Pancreas (tissue), 10 donors: ENCODE data around the gene CD4. TPM values are rescaled to one million over a fixed set of nuclear protein-coding genes. Genes with fewer than 3 reads are reported as not detected.

ENCODE experiments used
- ATAC-seq, 4 donors: fragments of 200-7000 bp; cut with Tn5 transposase; one replicate each; pipeline versions ENCODE4 v1.8.0 to v1.9.1; 2020; ENCODE audit warnings: mild to moderate bottlenecking in 4 of 4, moderate library complexity in 4 of 4
- DNase-seq, 6 donors: peaks; one replicate each; pipeline ENCODE4 v3.0.0-alpha.2; 2020
- FAIRE-seq: peaks from 2 replicates; lab custom pipeline; 2012; peaks lifted over from hg19 to GRCh38; lab: Jason Lieb, UNC
- H3K27ac ChIP-seq, 4 donors: fragments of 200-600 bp; sonication (generic); 1 replicate in 3 of 4; 2 replicates in 1 of 4; pipeline versions ENCODE4 v1.5.0 to v1.8.0; 2020
- H3K27me3 ChIP-seq, 4 donors: fragments of 200-600 bp; one replicate each; pipeline ENCODE4 v1.8.0; 2021
- H3K36me3 ChIP-seq, 3 donors: fragments of 200-600 bp; sonication (generic) in 1 of 3; one replicate each; pipeline versions ENCODE4 v1.5.0 to v1.8.0; 2020 to 2021
- H3K4me1 ChIP-seq, 3 donors: fragments of 200-600 bp; one replicate each; pipeline ENCODE4 v1.8.0; 2021
- H3K4me3 ChIP-seq, 4 donors: fragments of 200-600 bp; sonication (generic) in 2 of 4; one replicate each; pipeline versions ENCODE4 v1.5.0 to v1.8.0; 2020 to 2021
- H3K9me3 ChIP-seq, 4 donors: fragments of 200-600 bp; one replicate each; pipeline ENCODE4 v1.8.0; 2021
- WGBS, 2 donors: extraction: QIAGEN DNeasy Blood & Tissue Kit; methylation state at CpG; one replicate each; pipeline ENCODE4 v1.1.7; 2013; 5-methylcytosine and 5-hydroxymethylcytosine counted together
- intact Hi-C, 3 donors: fragments of 100-400 bp; cut with DNase I; formaldehyde crosslinking; loops; one replicate each; pipeline versions ENCODE4 v1.11.1 to v1.14.2; 2022
- polyA plus RNA-seq, 2 donors: library from polyadenylated mRNA; stranded (reverse); fragments of 200-250 nt; gene quantifications; one replicate each; pipeline ENCODE4 v1.2.3, GENCODE V29; 2013
- total RNA-seq, 6 donors: library from RNA; stranded (reverse); fragmentation: NEBNext Ultra II Directional in 4 of 6; extraction: Animal tissue kit (Norgen Biotek cat#: 25700) in 4 of 6; gene quantifications; one replicate each; pipeline versions ENCODE4 v1.2.1 to v1.2.4, GENCODE V29; 2021 to 2023
- TF ChIP-seq, protein P1 (sequence below), 4 donors: fragments of 200-600 bp; sonication (generic) in 3 of 4; IDR thresholded peaks; one replicate each; pipeline versions ENCODE4 v1.5.0 to v1.8.0; 2021; ENCODE audit warnings: antibody characterized with exemption in 4 of 4
- donor health status: healthy with polysubstance abuse.
- donor health status: DM: no; HTN: no; CAD: no; lungs with moderate emphysema.
- donor health status: DM: no; HTN: no; CAD: no.
- donor health status: control.
- donor health status: control.
- donor health status: Bipolar disorder and iron deficiency.
- donor health status: DM: yes; HTN: yes; CAD: no.
- donor health status: DM: no; HTN: no; CAD: no.
- donor health status: DM: no; HTN: no; CAD: no.
- donor health status: DM: yes; HTN: yes; CAD: no.

CD4 gene
- total and polyA plus RNA-seq, 8 donors: 1.2 to 19.9 (median 2.1) TPM

DNA sequence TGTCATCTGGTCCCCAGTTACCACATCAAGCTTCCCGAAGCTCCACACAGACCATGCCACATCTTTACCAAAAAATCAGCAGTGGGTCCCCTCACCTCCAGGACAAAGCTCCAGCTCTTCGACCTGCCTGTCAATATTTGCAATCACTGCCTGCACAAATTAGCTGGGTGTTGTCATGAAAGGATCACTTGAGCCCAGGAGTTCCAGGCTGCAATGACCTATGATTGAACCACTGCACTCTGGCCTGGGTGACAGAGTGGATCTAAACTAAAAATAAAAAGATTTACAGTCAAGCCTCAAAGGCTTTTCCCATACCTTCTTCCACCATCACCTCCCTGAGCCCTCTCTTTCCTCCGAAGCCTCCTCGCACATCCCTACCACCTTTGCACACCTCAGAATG, 7.2 kb downstream of the CD4 start:
- Histone ChIP-seq H3K4me1 (no peaks in the 10 kb centered on the region), H3K4me3 (no peak overlapping the region), H3K27ac (no peak overlapping the region), H3K36me3 (no peaks in the 10 kb centered on the region), H3K9me3 (no peaks in the 10 kb centered on the region), H3K27me3 (no peaks in the 10 kb centered on the region)
- WGBS, 2 donors: 78 to 83% methylated on average over 4 of the region's 4 CpGs
- TF ChIP-seq, protein P1, sequence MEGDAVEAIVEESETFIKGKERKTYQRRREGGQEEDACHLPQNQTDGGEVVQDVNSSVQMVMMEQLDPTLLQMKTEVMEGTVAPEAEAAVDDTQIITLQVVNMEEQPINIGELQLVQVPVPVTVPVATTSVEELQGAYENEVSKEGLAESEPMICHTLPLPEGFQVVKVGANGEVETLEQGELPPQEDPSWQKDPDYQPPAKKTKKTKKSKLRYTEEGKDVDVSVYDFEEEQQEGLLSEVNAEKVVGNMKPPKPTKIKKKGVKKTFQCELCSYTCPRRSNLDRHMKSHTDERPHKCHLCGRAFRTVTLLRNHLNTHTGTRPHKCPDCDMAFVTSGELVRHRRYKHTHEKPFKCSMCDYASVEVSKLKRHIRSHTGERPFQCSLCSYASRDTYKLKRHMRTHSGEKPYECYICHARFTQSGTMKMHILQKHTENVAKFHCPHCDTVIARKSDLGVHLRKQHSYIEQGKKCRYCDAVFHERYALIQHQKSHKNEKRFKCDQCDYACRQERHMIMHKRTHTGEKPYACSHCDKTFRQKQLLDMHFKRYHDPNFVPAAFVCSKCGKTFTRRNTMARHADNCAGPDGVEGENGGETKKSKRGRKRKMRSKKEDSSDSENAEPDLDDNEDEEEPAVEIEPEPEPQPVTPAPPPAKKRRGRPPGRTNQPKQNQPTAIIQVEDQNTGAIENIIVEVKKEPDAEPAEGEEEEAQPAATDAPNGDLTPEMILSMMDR (IDR thresholded peaks at IDR 0.05): no peak
- DNase-seq (no peak), ATAC-seq (no peak), FAIRE-seq (no peak)
- intact Hi-C loops: no loop called here

DNA sequence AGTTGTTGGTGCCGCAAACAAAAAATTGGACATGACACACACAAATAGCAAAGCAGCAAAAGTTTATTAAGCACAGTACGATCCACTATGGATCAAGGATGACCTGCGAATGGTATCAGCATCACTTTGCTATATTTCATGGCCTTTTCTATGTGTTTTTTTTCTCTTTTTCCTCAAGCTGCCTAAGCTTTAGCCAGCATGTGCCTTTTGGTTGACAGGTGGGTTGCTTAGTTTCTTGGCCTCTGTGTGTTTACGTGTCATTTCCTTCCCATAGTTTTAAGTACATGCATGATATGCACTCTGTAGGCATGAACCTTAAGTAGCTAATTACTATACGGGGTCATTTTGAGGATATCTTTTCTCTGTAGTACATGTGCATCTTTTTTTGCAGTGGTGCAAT, 9.8 kb downstream of the CD4 start:
- WGBS, 2 donors: 76 to 92% methylated on average over 5 of the region's 5 CpGs
- Histone ChIP-seq H3K4me1 (no peaks in the 10 kb centered on the region), H3K4me3 (no peak overlapping the region), H3K36me3 (no peaks in the 10 kb centered on the region), H3K27me3 (no peaks in the 10 kb centered on the region), H3K27ac (no peak overlapping the region), H3K9me3 (no peaks in the 10 kb centered on the region)
- ATAC-seq (no peak), DNase-seq (no peak), FAIRE-seq (no peak)
- intact Hi-C loops: no loop called here
- TF ChIP-seq, protein P1 (IDR thresholded peaks at IDR 0.05): no peak

DNA sequence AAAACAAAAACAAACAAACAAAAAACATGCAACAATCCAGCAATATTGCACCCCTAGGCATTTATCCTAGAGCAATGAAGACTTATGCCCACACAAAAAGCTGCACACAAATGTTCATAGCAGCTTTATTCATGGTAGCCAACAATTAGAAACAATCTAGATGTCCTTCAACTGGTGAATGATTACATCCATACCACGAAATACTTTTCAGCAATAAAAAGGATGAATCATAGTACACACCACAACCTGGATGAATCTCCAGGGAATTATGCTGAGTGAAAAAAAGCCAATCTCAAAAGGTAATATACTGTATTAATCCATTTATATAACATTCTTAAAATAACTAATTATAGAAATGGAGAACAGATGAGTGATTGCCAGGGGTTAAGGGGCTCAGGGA, 17.8 kb downstream of the CD4 start:
- WGBS, 2 donors: 20 to 38% methylated on average over 1 of the region's 1 CpG
- Histone ChIP-seq H3K27me3 (no peaks in the 10 kb centered on the region), H3K4me3 (no peak overlapping the region), H3K36me3 (no peaks in the 10 kb centered on the region), H3K4me1 (no peaks in the 10 kb centered on the region), H3K9me3 (no peaks in the 10 kb centered on the region), H3K27ac (no peak overlapping the region)
- TF ChIP-seq, protein P1 (IDR thresholded peaks at IDR 0.05): no peak
- intact Hi-C loops: no loop called here
- FAIRE-seq: no peak
- DNase-seq: no peak
- ATAC-seq: no peak

DNA sequence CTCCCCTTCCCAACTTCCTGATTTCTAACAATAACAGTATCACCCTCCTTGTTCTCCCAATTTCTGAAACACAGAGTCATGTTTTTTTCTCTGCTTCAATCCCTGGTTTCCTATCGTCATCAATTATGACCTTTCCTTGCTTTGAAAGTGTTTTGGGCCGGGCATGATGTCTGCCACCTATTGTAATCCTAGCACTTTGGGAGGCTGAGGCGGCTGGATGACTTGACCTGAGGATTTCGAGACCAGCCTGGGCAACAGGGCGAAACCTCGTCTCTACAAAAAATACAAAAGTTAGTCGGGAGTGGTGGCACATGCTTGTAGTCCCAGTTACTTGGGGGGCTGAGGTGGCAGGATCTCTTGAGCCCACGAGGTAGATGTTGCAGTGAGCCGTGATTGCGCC, 19.7 kb downstream of the CD4 start:
- TF ChIP-seq, protein P1 (IDR thresholded peaks at IDR 0.05): no peak
- DNase-seq: no peak
- Histone ChIP-seq H3K4me3 (no peak overlapping the region), H3K27me3 (no peaks in the 10 kb centered on the region), H3K36me3 (no peaks in the 10 kb centered on the region), H3K4me1 (no peaks in the 10 kb centered on the region), H3K27ac (no peak overlapping the region), H3K9me3 (no peaks in the 10 kb centered on the region)
- 70 to 74% methylated on average over 10 of the region's 10 CpGs for WGBS, 2 donors
- intact Hi-C loops: no loop called here
- no peak for ATAC-seq
- FAIRE-seq: no peak

- no peak for ATAC-seq
- Histone ChIP-seq H3K9me3 (no peaks in the 10 kb centered on the region), H3K4me3 (no peak overlapping the region), H3K27me3 (no peaks in the 10 kb centered on the region), H3K36me3 (no peaks in the 10 kb centered on the region), H3K27ac (no peak overlapping the region), H3K4me1 (no peaks in the 10 kb centered on the region)
- 83 to 100% methylated on average over 1 of the region's 1 CpG for WGBS, 2 donors
- no peak for DNase-seq
- intact Hi-C loops: no loop called here
- no peak for FAIRE-seq
- TF ChIP-seq, protein P1 (IDR thresholded peaks at IDR 0.05): no peak
Measured at GRCh38 chr12:6810758-6811157, 21.4 kb downstream of the CD4 start.
